ENCODE results near the gene C8A. TPM values are rescaled to one million over a fixed set of nuclear protein-coding genes. Genes with fewer than 3 reads are reported as not detected.

The C8A gene
- total and polyA plus RNA-seq, 4 donors: 144 to 669 (median 275) TPM

DNA sequence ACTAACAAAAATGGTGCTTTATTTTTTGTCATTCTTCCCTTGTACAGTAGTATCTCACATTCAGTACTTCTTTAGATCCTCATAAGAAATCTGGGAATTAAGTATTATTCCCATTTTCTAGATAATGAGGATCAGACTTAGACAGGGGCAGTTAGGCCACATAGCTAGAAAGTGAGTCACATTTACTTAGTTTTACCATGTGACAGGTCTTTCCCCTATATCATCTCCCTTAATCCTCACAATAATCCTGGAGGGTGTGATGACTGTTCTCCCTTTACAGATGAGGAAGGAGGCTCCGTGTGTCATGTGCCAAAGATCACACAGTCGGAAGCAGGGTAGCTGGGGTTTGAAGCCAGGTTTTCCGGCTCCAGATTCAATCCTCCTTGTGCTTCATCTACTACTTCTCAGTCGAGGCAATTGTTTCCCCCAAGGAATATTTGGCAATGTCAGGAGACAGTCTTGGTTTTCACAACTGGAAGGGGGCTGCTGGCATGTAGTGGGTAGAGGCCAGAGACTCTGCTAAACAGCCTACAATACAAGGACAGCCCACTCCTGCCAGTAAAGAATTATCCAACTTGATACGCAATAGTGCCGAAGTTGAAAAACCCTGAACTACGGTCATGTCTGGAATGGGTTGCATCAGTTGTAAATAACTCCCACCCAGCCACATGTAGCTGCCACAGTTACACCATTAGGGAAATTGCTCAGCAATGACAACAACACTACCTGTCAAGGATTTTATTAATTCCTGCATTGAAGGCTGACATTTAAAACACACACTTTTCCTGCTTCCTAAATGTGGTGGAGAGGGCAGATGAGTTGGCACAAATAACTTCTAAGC is 56.7 kb downstream of the C8A start:
- TF ChIP-seq ZBTB33 (IDR thresholded peaks at IDR 0.05) (peak; percentile 84), YY1 (IDR thresholded peaks at IDR 0.05) (peak; percentile 79), TAF1 (conservative IDR thresholded peaks at IDR 0.05) (no peak), NR2F2 (IDR thresholded peaks at IDR 0.05) (peak; percentile 34), HNF4A (conservative IDR thresholded peaks at IDR 0.05) (peak; percentile 89 to 93), REST (IDR thresholded peaks at IDR 0.05) (peak; percentile 77), RAD21 (IDR thresholded peaks at IDR 0.05) (peak; percentile 59 to 67), GABPA (IDR thresholded peaks at IDR 0.05 in 1 of 2, conservative IDR thresholded peaks at IDR 0.05 in 1 of 2) (no peak), EGR1 (IDR thresholded peaks at IDR 0.05; ENCODE audit: low read depth in 2 of 2) (peak; percentile 45 to 90), HNF4G (IDR thresholded peaks at IDR 0.05) (peak; percentile 55), SP1 (IDR thresholded peaks at IDR 0.05) (peak; percentile 96), ATF3 (IDR thresholded peaks at IDR 0.05) (peak; percentile 95), JUND (IDR thresholded peaks at IDR 0.05) (peak; percentile 73 to 92), RXRA (IDR thresholded peaks at IDR 0.05) (peak; percentile 92 to 97), FOXA1 (IDR thresholded peaks at IDR 0.05) (peak; percentile 94), FOXA2 (IDR thresholded peaks at IDR 0.05) (peak; percentile 97)
- TF ChIP-seq, protein P1, sequence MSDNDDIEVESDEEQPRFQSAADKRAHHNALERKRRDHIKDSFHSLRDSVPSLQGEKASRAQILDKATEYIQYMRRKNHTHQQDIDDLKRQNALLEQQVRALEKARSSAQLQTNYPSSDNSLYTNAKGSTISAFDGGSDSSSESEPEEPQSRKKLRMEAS (IDR thresholded peaks at IDR 0.05): peak; percentile 99
- TF ChIP-seq, protein P2, sequence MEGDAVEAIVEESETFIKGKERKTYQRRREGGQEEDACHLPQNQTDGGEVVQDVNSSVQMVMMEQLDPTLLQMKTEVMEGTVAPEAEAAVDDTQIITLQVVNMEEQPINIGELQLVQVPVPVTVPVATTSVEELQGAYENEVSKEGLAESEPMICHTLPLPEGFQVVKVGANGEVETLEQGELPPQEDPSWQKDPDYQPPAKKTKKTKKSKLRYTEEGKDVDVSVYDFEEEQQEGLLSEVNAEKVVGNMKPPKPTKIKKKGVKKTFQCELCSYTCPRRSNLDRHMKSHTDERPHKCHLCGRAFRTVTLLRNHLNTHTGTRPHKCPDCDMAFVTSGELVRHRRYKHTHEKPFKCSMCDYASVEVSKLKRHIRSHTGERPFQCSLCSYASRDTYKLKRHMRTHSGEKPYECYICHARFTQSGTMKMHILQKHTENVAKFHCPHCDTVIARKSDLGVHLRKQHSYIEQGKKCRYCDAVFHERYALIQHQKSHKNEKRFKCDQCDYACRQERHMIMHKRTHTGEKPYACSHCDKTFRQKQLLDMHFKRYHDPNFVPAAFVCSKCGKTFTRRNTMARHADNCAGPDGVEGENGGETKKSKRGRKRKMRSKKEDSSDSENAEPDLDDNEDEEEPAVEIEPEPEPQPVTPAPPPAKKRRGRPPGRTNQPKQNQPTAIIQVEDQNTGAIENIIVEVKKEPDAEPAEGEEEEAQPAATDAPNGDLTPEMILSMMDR (IDR thresholded peaks at IDR 0.05; ENCODE audit: low read depth, low read length, missing input control): no peak
- Histone ChIP-seq H3K4me3 (ENCODE audit: low read depth in 1 of 3, low read length in 3 of 3) (no peak overlapping the region), H3K36me3 (ENCODE audit: control insufficient read depth in 4 of 4, insufficient read depth in 3 of 4, low read depth in 1 of 4, low read length in 3 of 4) (peaks cover 0 to 5% (median 0%) of the 10 kb centered on the region in 4 donors), H3K27me3 (ENCODE audit: control insufficient read depth in 4 of 4, insufficient read depth in 4 of 4, low read length in 3 of 4) (no peaks in the 10 kb centered on the region), H3K4me1 (ENCODE audit: control insufficient read depth in 4 of 4, insufficient read depth in 4 of 4, low read length in 3 of 4) (peaks cover 17 to 64% (median 25%) of the 10 kb centered on the region in 4 donors), H3K9ac (ENCODE audit: low read depth in 1 of 2, low read length in 2 of 2) (peak overlapping the region in 1 of 2 donors; percentile 94), H3K27ac (ENCODE audit: low read depth in 1 of 2, low read length in 2 of 2) (peak overlapping the region; percentile 91 to 95), H3K9me3 (ENCODE audit: control insufficient read depth in 4 of 4, low read length in 3 of 4) (no peaks in the 10 kb centered on the region)
- DNase-seq (ENCODE audit: low spot score): no peak
- WGBS: 35% methylated on average over 7 of the region's 7 CpGs
